ENCODE results near the gene PAX5. TPM values are rescaled to one million over a fixed set of nuclear protein-coding genes. Genes with fewer than 3 reads are reported as not detected.

PAX5 gene
- total RNA-seq, 2 experiments from 2014 or later: 62.5 to 141 TPM

- BruUV-seq (replicated peaks): no TSS peak
- no peaks in the 10 kb centered on the region for H4K20me1 ChIP-seq (ENCODE audit: insufficient read depth, low read length)
- no peaks in the 10 kb centered on the region for H3K36me3 ChIP-seq (ENCODE audit: insufficient read depth, low read length)
- no peak overlapping the region for H3K4me2 ChIP-seq (ENCODE audit: low read length)
- H2AFZ ChIP-seq (ENCODE audit: low read length): no peak overlapping the region
- H3K79me2 ChIP-seq (ENCODE audit: insufficient read depth, low read depth, low read length): no peaks in the 10 kb centered on the region
- H3K4me1 ChIP-seq (ENCODE audit: insufficient read depth, low read length, poor library complexity, severe bottlenecking): no peaks in the 10 kb centered on the region
- no peak for DNase-seq (ENCODE audit: low spot score)
- intact Hi-C loops (cut with micrococcal nuclease; ENCODE audit: unreplicated experiment): no loop called here
- peaks cover 7% of the 10 kb centered on the region; the same call in 1 of the 2 replicates for H3K9me3 ChIP-seq (ENCODE audit: low read length)
- ChIA-PET POLR2A (interaction anchor here (0.5 kb wide), 1 partner anchor 14 kb away, joined by 3 read pairs; no protein-coding TSS in a partner anchor), CTCF (ENCODE audit: unreplicated experiment) (no interaction called here)
- H3K4me3 ChIP-seq (ENCODE audit: low read depth, low read length, poor library complexity, severe bottlenecking): no peak overlapping the region
- no peak for TF ChIP-seq CTCF (conservative IDR thresholded peaks at IDR 0.05; ENCODE audit: low read length)
- TF ChIP-seq EZH2phosphoT487 (IDR thresholded peaks at IDR 0.05; ENCODE audit: borderline replicate concordance, low read depth, low read length): no peak
- H3K9me2 ChIP-seq (ENCODE audit: insufficient read depth, low read length): no peaks in the 10 kb centered on the region
- H3K27ac ChIP-seq (ENCODE audit: low read depth, low read length, poor library complexity, severe bottlenecking): no peak overlapping the region
Measured at GRCh38 chr9:36797471-36798220, 236.4 kb downstream of the PAX5 start.

DNA sequence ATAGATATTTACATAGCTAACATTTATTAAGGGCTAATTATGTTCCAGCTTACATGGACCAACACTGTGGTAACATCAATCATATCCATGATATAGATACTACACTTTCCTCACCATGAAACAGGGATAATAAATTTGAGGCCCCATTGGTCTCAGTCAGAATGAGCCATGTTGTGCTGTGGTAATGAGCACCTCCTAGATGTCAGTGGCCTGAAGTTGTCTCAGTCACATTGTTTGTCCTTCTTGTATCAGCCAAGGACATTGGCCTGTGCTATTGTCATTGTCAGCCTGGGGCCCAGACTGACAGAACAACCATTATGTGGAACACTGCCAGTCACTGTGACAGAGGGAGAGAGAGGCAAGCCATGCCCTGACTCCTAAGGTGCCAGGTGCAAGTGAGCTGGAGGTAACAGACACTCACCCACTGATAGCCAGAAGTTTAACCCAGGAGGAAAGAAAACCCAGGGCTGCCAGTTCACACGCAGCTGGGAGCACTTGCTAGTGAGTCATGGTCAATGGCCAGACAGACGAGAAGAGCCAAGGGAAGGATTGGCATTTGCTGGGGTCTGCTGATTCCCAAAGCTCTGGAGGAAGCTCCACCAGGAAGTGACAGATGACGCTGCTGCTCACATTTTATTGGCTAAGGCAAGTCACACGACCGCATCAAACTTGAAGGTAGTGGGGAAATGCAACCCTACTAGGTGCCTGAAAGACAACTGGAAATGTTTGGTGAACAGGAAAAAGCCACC lies 237.2 kb downstream of the PAX5 start:
- no TSS peak for BruUV-seq (replicated peaks)
- H3K4me2 ChIP-seq (ENCODE audit: low read length): no peak overlapping the region
- TF ChIP-seq CTCF (conservative IDR thresholded peaks at IDR 0.05; ENCODE audit: low read length) (no peak), EZH2phosphoT487 (IDR thresholded peaks at IDR 0.05; ENCODE audit: borderline replicate concordance, low read depth, low read length) (no peak)
- H4K20me1 ChIP-seq (ENCODE audit: insufficient read depth, low read length): no peaks in the 10 kb centered on the region
- CTCF ChIA-PET (ENCODE audit: unreplicated experiment): no interaction called here
- H3K9me3 ChIP-seq (ENCODE audit: low read length): peaks cover 7% of the 10 kb centered on the region; the same call in 1 of the 2 replicates
- H3K4me3 ChIP-seq (ENCODE audit: low read depth, low read length, poor library complexity, severe bottlenecking): no peak overlapping the region
- H3K9me2 ChIP-seq (ENCODE audit: insufficient read depth, low read length): no peaks in the 10 kb centered on the region
- no peak for DNase-seq (ENCODE audit: low spot score)
- H2AFZ ChIP-seq (ENCODE audit: low read length): no peak overlapping the region
- H3K79me2 ChIP-seq (ENCODE audit: insufficient read depth, low read depth, low read length): no peaks in the 10 kb centered on the region
- H3K27ac ChIP-seq (ENCODE audit: low read depth, low read length, poor library complexity, severe bottlenecking): no peak overlapping the region
- intact Hi-C loops (cut with micrococcal nuclease; ENCODE audit: unreplicated experiment): no loop called here
- no peaks in the 10 kb centered on the region for H3K36me3 ChIP-seq (ENCODE audit: insufficient read depth, low read length)
- H3K4me1 ChIP-seq (ENCODE audit: insufficient read depth, low read length, poor library complexity, severe bottlenecking): no peaks in the 10 kb centered on the region
- POLR2A ChIA-PET: interaction anchor here (0.5 kb wide), 1 partner anchor 15 kb away, joined by 3 read pairs; no protein-coding TSS in a partner anchor
